H1 (cell line): ENCODE results near the gene PRR22.

Source experiments
- BACH1 ChIP-seq: IDR thresholded peaks from 2 replicates; pipeline ENCODE4 v1.6.1; 2012; ENCODE audit warnings: low read length, improper control_type of control experiment
- CEBPB ChIP-seq: IDR thresholded peaks from 2 replicates; pipeline ENCODE4 v1.6.1; 2012; ENCODE audit warnings: low read depth, low read length
- PHF8 ChIP-seq: fragments of 200-600 bp; sonication (generic); conservative IDR thresholded peaks from 2 replicates; pipeline ENCODE4 v1.7.1; 2012; ENCODE audit warnings: low read depth, mild to moderate bottlenecking, inconsistent platforms, low read length, moderate library complexity
- POLR2A ChIP-seq, 2 experiments: IDR thresholded peaks; 1 replicate in 1 of 2; 2 replicates in 1 of 2; pipeline ENCODE4 v1.6.1; 2011; ENCODE audit warnings: low read depth in 2 of 2, low read length in 2 of 2, mild to moderate bottlenecking in 2 of 2; ENCODE audit errors: control extremely low read depth in 1 of 2
- RAD21 ChIP-seq, 2 experiments: IDR thresholded peaks in 1 of 2; conservative IDR thresholded peaks in 1 of 2; 2 replicates each; pipeline ENCODE4 v1.6.1; 2011; ENCODE audit warnings: low read depth in 2 of 2, low read length in 2 of 2, improper control_type of control experiment in 1 of 2, inconsistent platforms in 1 of 2, mild to moderate bottlenecking in 1 of 2, moderate library complexity in 1 of 2
- RBBP5 ChIP-seq: IDR thresholded peaks from 2 replicates; pipeline ENCODE4 v1.7.1; 2012; ENCODE audit warnings: low read depth, mild to moderate bottlenecking, inconsistent platforms, low read length, moderate library complexity, borderline replicate concordance
- RFX5 ChIP-seq: IDR thresholded peaks from 2 replicates; pipeline ENCODE4 v1.6.1; 2011; ENCODE audit warnings: low read depth, low read length, improper control_type of control experiment, borderline replicate concordance
- SRF ChIP-seq: IDR thresholded peaks from 2 replicates; pipeline ENCODE4 v1.6.1; 2011; ENCODE audit warnings: mild to moderate bottlenecking, low read depth, low read length, moderate library complexity
- TAF1 ChIP-seq: IDR thresholded peaks from 2 replicates; pipeline ENCODE4 v1.6.1; 2011; ENCODE audit warnings: mild to moderate bottlenecking, low read depth, low read length
- ZNF274 ChIP-seq: IDR thresholded peaks from 2 replicates; pipeline ENCODE4 v1.7.0; 2012; ENCODE audit warnings: low read length, borderline replicate concordance; ENCODE audit errors: extremely low read depth
- TF ChIP-seq, protein P1 (sequence below), 3 experiments: IDR thresholded peaks; 1 replicate in 2 of 3; 2 replicates in 1 of 3; pipeline versions ENCODE4 v1.5.1 to v1.6.1; 2011; ENCODE audit warnings: low read length in 3 of 3, mild to moderate bottlenecking in 3 of 3, inconsistent platforms in 2 of 3, low read depth in 1 of 3, moderate library complexity in 1 of 3; ENCODE audit not compliant: insufficient read depth in 1 of 3; ENCODE audit errors: control extremely low read depth in 1 of 3

- TF ChIP-seq, protein P1, sequence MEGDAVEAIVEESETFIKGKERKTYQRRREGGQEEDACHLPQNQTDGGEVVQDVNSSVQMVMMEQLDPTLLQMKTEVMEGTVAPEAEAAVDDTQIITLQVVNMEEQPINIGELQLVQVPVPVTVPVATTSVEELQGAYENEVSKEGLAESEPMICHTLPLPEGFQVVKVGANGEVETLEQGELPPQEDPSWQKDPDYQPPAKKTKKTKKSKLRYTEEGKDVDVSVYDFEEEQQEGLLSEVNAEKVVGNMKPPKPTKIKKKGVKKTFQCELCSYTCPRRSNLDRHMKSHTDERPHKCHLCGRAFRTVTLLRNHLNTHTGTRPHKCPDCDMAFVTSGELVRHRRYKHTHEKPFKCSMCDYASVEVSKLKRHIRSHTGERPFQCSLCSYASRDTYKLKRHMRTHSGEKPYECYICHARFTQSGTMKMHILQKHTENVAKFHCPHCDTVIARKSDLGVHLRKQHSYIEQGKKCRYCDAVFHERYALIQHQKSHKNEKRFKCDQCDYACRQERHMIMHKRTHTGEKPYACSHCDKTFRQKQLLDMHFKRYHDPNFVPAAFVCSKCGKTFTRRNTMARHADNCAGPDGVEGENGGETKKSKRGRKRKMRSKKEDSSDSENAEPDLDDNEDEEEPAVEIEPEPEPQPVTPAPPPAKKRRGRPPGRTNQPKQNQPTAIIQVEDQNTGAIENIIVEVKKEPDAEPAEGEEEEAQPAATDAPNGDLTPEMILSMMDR (IDR thresholded peaks at IDR 0.05; ENCODE audit: control extremely low read depth in 1 of 3, insufficient read depth in 1 of 3, low read depth in 1 of 3, low read length in 3 of 3): no peak
- TF ChIP-seq RFX5 (no peak), CEBPB (no peak), TAF1 (no peak), RBBP5 (no peak), RAD21 (IDR thresholded peaks at IDR 0.05 in 1 of 2, conservative IDR thresholded peaks at IDR 0.05 in 1 of 2; ENCODE audit: low read depth in 2 of 2, low read length in 2 of 2) (no peak), BACH1 (no peak), ZNF274 (no peak), SRF (no peak), POLR2A (IDR thresholded peaks at IDR 0.05; ENCODE audit: control extremely low read depth in 1 of 2, low read depth in 2 of 2, low read length in 2 of 2) (no peak), PHF8 (no peak)
These were observed 23.7 kb upstream of the PRR22 start for GRCh38 chr19:5808120-5808816.
